Vagina (tissue), 2 donors: ENCODE data around the gene SYNJ1.

Experiments used
- POLR2A ChIP-seq, 2 donors: fragments of 450-650 bp; IDR thresholded peaks; one replicate each; pipeline ENCODE4 v1.6.1; 2017; ENCODE audit warnings: antibody characterized with exemption in 2 of 2, mild to moderate bottlenecking in 2 of 2, moderate library complexity in 2 of 2
- POLR2AphosphoS5 ChIP-seq, 2 donors: sonication (generic); formaldehyde crosslinking; IDR thresholded peaks; one replicate each; pipeline ENCODE4 v1.9.0; 2017; ENCODE audit warnings: antibody characterized with exemption in 2 of 2, mild to moderate bottlenecking in 2 of 2, low read depth in 1 of 2; ENCODE audit not compliant: insufficient read depth in 1 of 2
- TF ChIP-seq, protein P1 (sequence below), 3 experiments: fragments of 450-650 bp in 2 of 3; fragments of 200-600 bp in 1 of 3; sonication (generic) in 1 of 3; IDR thresholded peaks; one replicate each; pipeline ENCODE4 v1.5.1; 2017 to 2019; ENCODE audit warnings: antibody characterized with exemption in 3 of 3, mild to moderate bottlenecking in 2 of 3, moderate library complexity in 2 of 3

DNA sequence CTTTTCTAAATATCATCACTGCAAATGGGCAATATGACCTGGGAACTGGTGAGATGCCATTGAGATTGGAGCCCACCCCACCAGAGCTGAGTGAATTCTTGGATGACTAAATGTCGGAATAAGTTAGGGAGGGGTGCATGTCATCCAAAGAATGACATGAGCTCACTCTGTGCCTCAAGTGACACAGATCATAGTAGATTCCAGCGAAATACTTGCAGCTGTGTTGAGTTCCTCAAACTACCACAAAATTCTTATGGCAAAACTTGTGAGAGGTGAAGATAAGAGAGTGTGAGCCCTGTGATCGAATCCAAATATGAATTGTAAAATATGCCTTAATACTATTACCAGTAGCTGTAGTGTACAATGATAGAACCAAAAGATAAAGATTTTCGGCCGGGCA lies 140.2 kb downstream of the SYNJ1 start:
- TF ChIP-seq, protein P1, sequence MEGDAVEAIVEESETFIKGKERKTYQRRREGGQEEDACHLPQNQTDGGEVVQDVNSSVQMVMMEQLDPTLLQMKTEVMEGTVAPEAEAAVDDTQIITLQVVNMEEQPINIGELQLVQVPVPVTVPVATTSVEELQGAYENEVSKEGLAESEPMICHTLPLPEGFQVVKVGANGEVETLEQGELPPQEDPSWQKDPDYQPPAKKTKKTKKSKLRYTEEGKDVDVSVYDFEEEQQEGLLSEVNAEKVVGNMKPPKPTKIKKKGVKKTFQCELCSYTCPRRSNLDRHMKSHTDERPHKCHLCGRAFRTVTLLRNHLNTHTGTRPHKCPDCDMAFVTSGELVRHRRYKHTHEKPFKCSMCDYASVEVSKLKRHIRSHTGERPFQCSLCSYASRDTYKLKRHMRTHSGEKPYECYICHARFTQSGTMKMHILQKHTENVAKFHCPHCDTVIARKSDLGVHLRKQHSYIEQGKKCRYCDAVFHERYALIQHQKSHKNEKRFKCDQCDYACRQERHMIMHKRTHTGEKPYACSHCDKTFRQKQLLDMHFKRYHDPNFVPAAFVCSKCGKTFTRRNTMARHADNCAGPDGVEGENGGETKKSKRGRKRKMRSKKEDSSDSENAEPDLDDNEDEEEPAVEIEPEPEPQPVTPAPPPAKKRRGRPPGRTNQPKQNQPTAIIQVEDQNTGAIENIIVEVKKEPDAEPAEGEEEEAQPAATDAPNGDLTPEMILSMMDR (IDR thresholded peaks at IDR 0.05), result no peak
- TF ChIP-seq POLR2A (IDR thresholded peaks at IDR 0.05) (no peak), POLR2AphosphoS5 (IDR thresholded peaks at IDR 0.05; ENCODE audit: insufficient read depth in 1 of 2, low read depth in 1 of 2) (no peak)
